ENCODE results near the gene SLX4IP.

Gene SLX4IP

GRCh38 chr20:10465135-10465534 lies 30.0 kb downstream of the SLX4IP start:
- Histone ChIP-seq H3K4me1 (ENCODE audit: control insufficient read depth, insufficient read depth, low read length) (no peaks in the 10 kb centered on the region), H3K4me3 (ENCODE audit: low read depth, low read length) (no peak overlapping the region), H3K27ac (ENCODE audit: extremely low read depth, low read depth, low read length) (no peak overlapping the region), H3K36me3 (ENCODE audit: control insufficient read depth in 2 of 2, insufficient read depth in 1 of 2, low read length in 2 of 2) (no peaks in the 10 kb centered on the region; a peak in 1 of 3 replicates), H3K9me3 (ENCODE audit: control insufficient read depth, insufficient read depth, low read depth, low read length) (no peaks in the 10 kb centered on the region)
- TF ChIP-seq TRIM28 (IDR thresholded peaks at IDR 0.05; ENCODE audit: borderline replicate concordance, low read length) (no peak), ZNF677 (tag by site-specific recombination; IDR thresholded peaks at IDR 0.05) (no peak), ZNF658 (tag by site-specific recombination; IDR thresholded peaks at IDR 0.05) (no peak), ZBTB49 (tag by site-specific recombination; IDR thresholded peaks at IDR 0.05; ENCODE audit: low read depth) (no peak), ZNF560 (tag by site-specific recombination; IDR thresholded peaks at IDR 0.05; ENCODE audit: borderline replicate concordance) (no peak), PRDM1 (tag by site-specific recombination; IDR thresholded peaks at IDR 0.05) (no peak), ZNF362 (tag by site-specific recombination; IDR thresholded peaks at IDR 0.05) (no peak), KLF17 (tag by site-specific recombination; IDR thresholded peaks at IDR 0.05) (no peak), ZNF175 (tag by site-specific recombination; IDR thresholded peaks at IDR 0.05) (no peak), YY2 (tag by site-specific recombination; IDR thresholded peaks at IDR 0.05) (no peak), ZNF777 (tag by site-specific recombination; IDR thresholded peaks at IDR 0.05; ENCODE audit: borderline replicate concordance) (no peak), SP2 (tag by site-specific recombination; IDR thresholded peaks at IDR 0.05) (no peak), KLF9 (tag by site-specific recombination; IDR thresholded peaks at IDR 0.05; ENCODE audit: low read depth) (no peak), EGR2 (tag by site-specific recombination; IDR thresholded peaks at IDR 0.05; ENCODE audit: low read depth) (no peak)
- ChIA-PET POLR2A (no interaction called here), CTCF (interaction anchor here (0.7 kb wide), 1 partner anchor 490 kb away, joined by 3 read pairs; no protein-coding TSS in a partner anchor)

GRCh38 chr20:10466325-10466724 lies 31.2 kb downstream of the SLX4IP start:
- H3K36me3 ChIP-seq (ENCODE audit: control insufficient read depth in 2 of 2, insufficient read depth in 1 of 2, low read length in 2 of 2): no peaks in the 10 kb centered on the region; a peak in 1 of 3 replicates
- POLR2A ChIA-PET: no interaction called here
- CTCF ChIA-PET: interaction anchor here (1.1 kb wide), 1 partner anchor 32 kb away, joined by 3 read pairs; no protein-coding TSS in a partner anchor
- no peak for TF ChIP-seq SP2 (tag by site-specific recombination; IDR thresholded peaks at IDR 0.05)
- TF ChIP-seq YY1 (tag by site-specific recombination; IDR thresholded peaks at IDR 0.05): no peak
- TF ChIP-seq ZSCAN18 (tag by site-specific recombination; IDR thresholded peaks at IDR 0.05): no peak
- H3K27ac ChIP-seq (ENCODE audit: extremely low read depth, low read depth, low read length): no peak overlapping the region
- H3K4me3 ChIP-seq (ENCODE audit: low read depth, low read length): no peak overlapping the region
- no peaks in the 10 kb centered on the region for H3K4me1 ChIP-seq (ENCODE audit: control insufficient read depth, insufficient read depth, low read length)
- no peaks in the 10 kb centered on the region for H3K9me3 ChIP-seq (ENCODE audit: control insufficient read depth, insufficient read depth, low read depth, low read length)

- Histone ChIP-seq H3K27ac (ENCODE audit: extremely low read depth, low read depth, low read length) (no peak overlapping the region), H3K36me3 (ENCODE audit: control insufficient read depth in 2 of 2, insufficient read depth in 1 of 2, low read length in 2 of 2) (no peaks in the 10 kb centered on the region; a peak in 1 of 3 replicates), H3K4me3 (ENCODE audit: low read depth, low read length) (no peak overlapping the region), H3K4me1 (ENCODE audit: control insufficient read depth, insufficient read depth, low read length) (no peaks in the 10 kb centered on the region), H3K9me3 (ENCODE audit: control insufficient read depth, insufficient read depth, low read depth, low read length) (no peaks in the 10 kb centered on the region)
- ChIA-PET CTCF (interaction anchor here (0.8 to 1.1 kb wide), 2 partner anchors 32 to 489 kb away, joined by 3 read pairs; no protein-coding TSS in a partner anchor), POLR2A (no interaction called here)
- no peak for TF ChIP-seq ZNF202 (tag by site-specific recombination; IDR thresholded peaks at IDR 0.05; ENCODE audit: borderline replicate concordance)
- TF ChIP-seq ZNF544 (tag by site-specific recombination; IDR thresholded peaks at IDR 0.05): no peak
- TF ChIP-seq ZFP37 (tag by site-specific recombination; IDR thresholded peaks at IDR 0.05): no peak
- no peak for TF ChIP-seq ZNF48 (tag by site-specific recombination; IDR thresholded peaks at IDR 0.05)
- no peak for TF ChIP-seq ZNF223 (tag by site-specific recombination; IDR thresholded peaks at IDR 0.05)
- no peak for TF ChIP-seq ZNF837 (tag by site-specific recombination; IDR thresholded peaks at IDR 0.05)
- no peak for TF ChIP-seq KLF10 (tag by site-specific recombination; IDR thresholded peaks at IDR 0.05)
- TF ChIP-seq ZNF404 (tag by site-specific recombination; IDR thresholded peaks at IDR 0.05): no peak
- no peak for TF ChIP-seq ZNF221 (tag by site-specific recombination; IDR thresholded peaks at IDR 0.05; ENCODE audit: borderline replicate concordance)
Observed at GRCh38 chr20:10466855-10467254, 31.8 kb downstream of the SLX4IP start.

Data from HEK293 (cell line).